ENCODE measurements around the gene UBTD1. TPM values are rescaled to one million over a fixed set of nuclear protein-coding genes. Genes with fewer than 3 reads are reported as not detected.

The UBTD1 gene
- total RNA-seq, 4 donors from 2014 or later: 0.29 to 25.9 (median 6.7) TPM

- Histone ChIP-seq H3K9me3 (no peaks in the 10 kb centered on the region), H3K27ac (no peak overlapping the region), H3K27me3 (no peaks in the 10 kb centered on the region), H3K4me1 (peaks cover 0 to 16% of the 10 kb centered on the region in 2 donors), H3K36me3 (no peaks in the 10 kb centered on the region), H3K4me3 (no peak overlapping the region)
- no peak for TF ChIP-seq CTCF (IDR thresholded peaks at IDR 0.05)
- TF ChIP-seq POLR2A (IDR thresholded peaks at IDR 0.05): no peak
- intact Hi-C loops (cut with DNase I; ENCODE audit: low total_unique reads): no loop called here
- DNase-seq: no peak
Measured at GRCh38 chr10:97598407-97599271, 99.9 kb downstream of the UBTD1 start.

- Histone ChIP-seq H3K4me3 (no peak overlapping the region), H3K27me3 (no peaks in the 10 kb centered on the region), H3K4me1 (peaks cover 0 to 16% of the 10 kb centered on the region in 2 donors), H3K27ac (no peak overlapping the region), H3K36me3 (no peaks in the 10 kb centered on the region), H3K9me3 (no peaks in the 10 kb centered on the region)
- DNase-seq: no peak
- intact Hi-C loops (cut with DNase I; ENCODE audit: low total_unique reads): no loop called here
- TF ChIP-seq CTCF (IDR thresholded peaks at IDR 0.05) (no peak), POLR2A (IDR thresholded peaks at IDR 0.05) (no peak)
Measured at GRCh38 chr10:97599272-97599619, 100.5 kb downstream of the UBTD1 start.

GRCh38 chr10:97600616-97601015 is 101.9 kb downstream of the UBTD1 start:
- DNase-seq: no peak
- Histone ChIP-seq H3K27me3 (no peaks in the 10 kb centered on the region), H3K4me3 (no peak overlapping the region), H3K4me1 (peaks cover 0 to 15% of the 10 kb centered on the region in 2 donors), H3K36me3 (no peaks in the 10 kb centered on the region), H3K9me3 (no peaks in the 10 kb centered on the region), H3K27ac (no peak overlapping the region)
- intact Hi-C loops (cut with DNase I; ENCODE audit: low total_unique reads): no loop called here
- no peak for TF ChIP-seq CTCF (IDR thresholded peaks at IDR 0.05)
- TF ChIP-seq POLR2A (IDR thresholded peaks at IDR 0.05): no peak

- no peak for DNase-seq
- Histone ChIP-seq H3K36me3 (no peaks in the 10 kb centered on the region), H3K27me3 (no peaks in the 10 kb centered on the region), H3K4me1 (peaks cover 0 to 8% of the 10 kb centered on the region in 2 donors), H3K4me3 (no peak overlapping the region), H3K9me3 (no peaks in the 10 kb centered on the region), H3K27ac (no peak overlapping the region)
- intact Hi-C loops (cut with DNase I; ENCODE audit: low total_unique reads): no loop called here
- no peak for TF ChIP-seq POLR2A (IDR thresholded peaks at IDR 0.05)
- TF ChIP-seq CTCF (IDR thresholded peaks at IDR 0.05): no peak
Measured at GRCh38 chr10:97601268-97602215, 102.8 kb downstream of the UBTD1 start.
